Astrocyte (in vitro differentiated cells and primary cell): ENCODE results near the gene CTNNA2. TPM values are rescaled to one million over a fixed set of nuclear protein-coding genes. Genes with fewer than 3 reads are reported as not detected.

Experiments used
- DNase-seq: peaks from one replicate; pipeline ENCODE4 v3.0.0-alpha.2; 2010; ENCODE audit warnings: low read depth
- FAIRE-seq: peaks from 2 replicates; lab custom pipeline; 2011; peaks lifted over from hg19 to GRCh38; lab: Jason Lieb, UNC
- H2AFZ ChIP-seq: 2 replicates; pipeline ENCODE4 v1.6.0; 2012; ENCODE audit warnings: low read depth, low read length, inconsistent platforms
- H3K27ac ChIP-seq: 2 replicates; pipeline ENCODE4 v1.5.1; 2011; ENCODE audit warnings: low read depth, low read length, inconsistent platforms
- H3K27me3 ChIP-seq: 2 replicates; pipeline ENCODE4 v1.6.0; 2011; ENCODE audit warnings: low read length, inconsistent platforms; ENCODE audit not compliant: insufficient read depth
- H3K36me3 ChIP-seq: 2 replicates; pipeline ENCODE4 v1.5.1; 2011; ENCODE audit warnings: low read length, inconsistent platforms; ENCODE audit not compliant: insufficient read depth
- H3K4me1 ChIP-seq: 2 replicates; pipeline ENCODE4 v1.5.1; 2011; ENCODE audit warnings: low read length, inconsistent platforms; ENCODE audit not compliant: insufficient read depth
- H3K4me2 ChIP-seq: 2 replicates; pipeline ENCODE4 v1.6.0; 2012; ENCODE audit warnings: low read length, inconsistent platforms
- H3K4me3 ChIP-seq: 2 replicates; pipeline ENCODE4 v1.5.1; 2011; ENCODE audit warnings: low read depth, mild to moderate bottlenecking, low read length, inconsistent platforms; ENCODE audit not compliant: insufficient read depth
- H3K79me2 ChIP-seq: 2 replicates; pipeline ENCODE4 v1.6.0; 2012; ENCODE audit warnings: mild to moderate bottlenecking, low read length, inconsistent platforms; ENCODE audit not compliant: insufficient read depth
- H3K9ac ChIP-seq: 2 replicates; pipeline ENCODE4 v1.6.0; 2012; ENCODE audit warnings: mild to moderate bottlenecking, low read length, inconsistent platforms
- H3K9me3 ChIP-seq: 2 replicates; pipeline ENCODE4 v1.5.1; 2012; ENCODE audit warnings: low read depth, mild to moderate bottlenecking, low read length, inconsistent platforms; ENCODE audit not compliant: insufficient read depth
- H4K20me1 ChIP-seq: 2 replicates; pipeline ENCODE4 v1.6.0; 2012; ENCODE audit warnings: low read length, inconsistent platforms; ENCODE audit not compliant: insufficient read depth
- H3K27ac Mint-ChIP-seq: one replicate; pipeline ENCODE4 v1.8.0; 2021; ENCODE audit warnings: mild to moderate bottlenecking, mixed read lengths; ENCODE audit not compliant: unreplicated experiment
- H3K27me3 Mint-ChIP-seq: one replicate; pipeline ENCODE4 v1.8.0; 2021; ENCODE audit warnings: low read depth, mixed read lengths; ENCODE audit not compliant: unreplicated experiment
- H3K36me3 Mint-ChIP-seq: one replicate; pipeline ENCODE4 v1.8.0; 2021; ENCODE audit warnings: low read depth, mixed read lengths; ENCODE audit not compliant: unreplicated experiment
- H3K4me1 Mint-ChIP-seq: one replicate; pipeline ENCODE4 v1.8.0; 2021; ENCODE audit warnings: low read depth, mixed read lengths; ENCODE audit not compliant: unreplicated experiment
- H3K4me3 Mint-ChIP-seq: one replicate; pipeline ENCODE4 v1.8.0; 2021; ENCODE audit warnings: mild to moderate bottlenecking, moderate library complexity, mixed read lengths; ENCODE audit not compliant: unreplicated experiment
- H3K9me3 Mint-ChIP-seq: one replicate; pipeline ENCODE4 v1.8.0; 2021; ENCODE audit warnings: mild to moderate bottlenecking, mixed read lengths; ENCODE audit not compliant: unreplicated experiment
- CTCF ChIP-seq: IDR thresholded peaks from 2 replicates; pipeline ENCODE4 v1.5.1; 2011; ENCODE audit warnings: low read depth, mild to moderate bottlenecking, inconsistent platforms, low read length, moderate library complexity; ENCODE audit not compliant: insufficient read depth
- EZH2 ChIP-seq: IDR thresholded peaks from 2 replicates; pipeline ENCODE4 v1.6.1; 2012; ENCODE audit warnings: mild to moderate bottlenecking, low read length, inconsistent platforms; ENCODE audit not compliant: insufficient read depth
- total RNA-seq: library from RNA; stranded (reverse); gene quantifications from 2 replicates; pipeline ENCODE4 v1.2.1, GENCODE V29; 2021

The CTNNA2 gene
- total RNA-seq, 1 donor from 2014 or later: 3.9 TPM

- DNase-seq: no peak
- H3K4me1 ChIP-seq: no peaks in the 10 kb centered on the region
- H3K36me3 Mint-ChIP-seq: no peaks in the 10 kb centered on the region
- H2AFZ ChIP-seq: no peak overlapping the region
- no peak overlapping the region for H3K27ac ChIP-seq
- no peak for FAIRE-seq
- no peaks in the 10 kb centered on the region for H3K4me1 Mint-ChIP-seq
- H3K27me3 ChIP-seq: no peaks in the 10 kb centered on the region
- H3K79me2 ChIP-seq: no peaks in the 10 kb centered on the region
- H3K9me3 ChIP-seq: peaks cover under 1% of the 10 kb centered on the region
- no peak overlapping the region for H3K4me3 Mint-ChIP-seq
- no peaks in the 10 kb centered on the region for H3K9me3 Mint-ChIP-seq
- H3K36me3 ChIP-seq: no peaks in the 10 kb centered on the region
- peaks cover 4% of the 10 kb centered on the region for H3K27me3 Mint-ChIP-seq
- TF ChIP-seq CTCF (no peak), EZH2 (no peak)
- H3K4me3 ChIP-seq: no peak overlapping the region
- H3K9ac ChIP-seq: no peak overlapping the region
- no peaks in the 10 kb centered on the region for H4K20me1 ChIP-seq
- H3K4me2 ChIP-seq: no peak overlapping the region
- H3K27ac Mint-ChIP-seq: no peak overlapping the region
These were observed 753.4 kb downstream of the CTNNA2 start for GRCh38 chr2:80266231-80266630.

GRCh38 chr2:80269806-80270205, 757.0 kb downstream of the CTNNA2 start:
- no peak overlapping the region for H3K9ac ChIP-seq
- H3K4me3 ChIP-seq: no peak overlapping the region
- DNase-seq: no peak
- no peaks in the 10 kb centered on the region for H3K4me1 Mint-ChIP-seq
- no peaks in the 10 kb centered on the region for H3K27me3 ChIP-seq
- peaks cover 7% of the 10 kb centered on the region for H3K27me3 Mint-ChIP-seq
- H3K36me3 ChIP-seq: no peaks in the 10 kb centered on the region
- FAIRE-seq: no peak
- no peaks in the 10 kb centered on the region for H3K9me3 Mint-ChIP-seq
- no peak overlapping the region for H3K4me2 ChIP-seq
- H3K4me3 Mint-ChIP-seq: no peak overlapping the region
- H3K4me1 ChIP-seq: no peaks in the 10 kb centered on the region
- no peak for TF ChIP-seq CTCF
- TF ChIP-seq EZH2: no peak
- H4K20me1 ChIP-seq: no peaks in the 10 kb centered on the region
- no peaks in the 10 kb centered on the region for H3K9me3 ChIP-seq
- no peak overlapping the region for H2AFZ ChIP-seq
- H3K27ac Mint-ChIP-seq: no peak overlapping the region
- no peaks in the 10 kb centered on the region for H3K79me2 ChIP-seq
- no peaks in the 10 kb centered on the region for H3K36me3 Mint-ChIP-seq
- H3K27ac ChIP-seq: no peak overlapping the region

GRCh38 chr2:80280598-80280997, 767.7 kb downstream of the CTNNA2 start:
- no peak overlapping the region for H3K9ac ChIP-seq

More at GRCh38 chr2:80280598-80280997, 767.7 kb downstream of the CTNNA2 start:
- Mint-ChIP-seq H3K27me3 (peaks cover 2% of the 10 kb centered on the region), H3K9me3 (peaks cover 4% of the 10 kb centered on the region), H3K4me3 (no peak overlapping the region), H3K4me1 (peaks cover 6% of the 10 kb centered on the region), H3K27ac (no peak overlapping the region), H3K36me3 (no peaks in the 10 kb centered on the region)
- no peaks in the 10 kb centered on the region for H3K36me3 ChIP-seq
- no peak overlapping the region for H3K4me3 ChIP-seq
- no peaks in the 10 kb centered on the region for H3K79me2 ChIP-seq
- no peaks in the 10 kb centered on the region for H4K20me1 ChIP-seq
- H3K27ac ChIP-seq: no peak overlapping the region
- H3K4me1 ChIP-seq: no peaks in the 10 kb centered on the region
- no peak for FAIRE-seq
- no peak overlapping the region for H2AFZ ChIP-seq
- no peaks in the 10 kb centered on the region for H3K9me3 ChIP-seq
- TF ChIP-seq CTCF: no peak
- TF ChIP-seq EZH2: no peak
- no peak for DNase-seq
- H3K27me3 ChIP-seq: no peaks in the 10 kb centered on the region
- H3K4me2 ChIP-seq: no peak overlapping the region
